ENCODE measurements around the gene TFCP2. TPM values are rescaled to one million over a fixed set of nuclear protein-coding genes. Genes with fewer than 3 reads are reported as not detected.

Gene TFCP2
- total RNA-seq, 1 experiment from 2014 or later: 52.6 TPM

- ChIA-PET CTCF (no interaction called here), POLR2A (no interaction called here)
- intact Hi-C loops (cut with micrococcal nuclease; ENCODE audit: unreplicated experiment): no loop called here
- no peak for DNase-seq
- no peak overlapping the region for H3K27ac Mint-ChIP-seq (ENCODE audit: unreplicated experiment)
- 0 out of 2 replicates have a peak, but pooled peaks cover 6% of the 10 kb centered on the region for H3K4me1 ChIP-seq
- H3K4me3 Mint-ChIP-seq (ENCODE audit: unreplicated experiment): no peak overlapping the region
- no peaks in the 10 kb centered on the region for H3K27me3 Mint-ChIP-seq (ENCODE audit: insufficient read depth, unreplicated experiment)
- no peaks in the 10 kb centered on the region for H3K9me3 Mint-ChIP-seq (ENCODE audit: unreplicated experiment)
- H3K36me3 ChIP-seq (ENCODE audit: control insufficient read depth, insufficient read depth, low read length): no peaks in the 10 kb centered on the region
- no peaks in the 10 kb centered on the region for H3K27me3 ChIP-seq (replicated peaks; ENCODE audit: control insufficient read depth, insufficient read depth, low read length)
- H3K36me3 Mint-ChIP-seq (ENCODE audit: insufficient read depth, unreplicated experiment): peaks cover 7% of the 10 kb centered on the region
- peaks cover 12% of the 10 kb centered on the region for H3K4me1 Mint-ChIP-seq (ENCODE audit: low read depth, unreplicated experiment)
- H3K9me3 ChIP-seq: no peaks in the 10 kb centered on the region
- BruUV-seq (replicated peaks): no TSS peak
- TF ChIP-seq CTCF (IDR thresholded peaks at IDR 0.05; ENCODE audit: insufficient read depth in 1 of 2, low read depth in 1 of 2, low read length in 1 of 2, severe bottlenecking in 1 of 2, unreplicated experiment in 1 of 2): no peak
- H3K4me3 ChIP-seq (ENCODE audit: low read depth, low read length): no peak overlapping the region
Measured at GRCh38 chr12:51162217-51162616, 10.7 kb downstream of the TFCP2 start.

GRCh38 chr12:51160814-51161459 is 12.0 kb downstream of the TFCP2 start:
- peaks cover 12% of the 10 kb centered on the region for H3K4me1 Mint-ChIP-seq (ENCODE audit: low read depth, unreplicated experiment)
- H3K36me3 ChIP-seq (ENCODE audit: control insufficient read depth, insufficient read depth, low read length): no peaks in the 10 kb centered on the region
- no peaks in the 10 kb centered on the region for H3K27me3 Mint-ChIP-seq (ENCODE audit: insufficient read depth, unreplicated experiment)
- intact Hi-C loops (cut with micrococcal nuclease; ENCODE audit: unreplicated experiment): no loop called here
- CTCF ChIA-PET: interaction anchor here (0.7 kb wide), 1 partner anchor 417 kb away, joined by 3 read pairs; no protein-coding TSS in a partner anchor
- 0 out of 2 replicates have a peak, but pooled peaks cover 6% of the 10 kb centered on the region for H3K4me1 ChIP-seq
- no peaks in the 10 kb centered on the region for H3K27me3 ChIP-seq (replicated peaks; ENCODE audit: control insufficient read depth, insufficient read depth, low read length)
- H3K4me3 ChIP-seq (ENCODE audit: low read depth, low read length): no peak overlapping the region
- DNase-seq: peak in 1 of 2 experiments; percentile 30
- no TSS peak for BruUV-seq (replicated peaks)
- H3K4me3 Mint-ChIP-seq (ENCODE audit: unreplicated experiment): no peak overlapping the region
- TF ChIP-seq CTCF (IDR thresholded peaks at IDR 0.05; ENCODE audit: insufficient read depth in 1 of 2, low read depth in 1 of 2, low read length in 1 of 2, severe bottlenecking in 1 of 2, unreplicated experiment in 1 of 2): no peak
- H3K9me3 ChIP-seq: no peaks in the 10 kb centered on the region
- POLR2A ChIA-PET: interaction anchor here (0.6 kb wide), 1 partner anchor 58 kb away, joined by 3 read pairs; no protein-coding TSS in a partner anchor
- H3K27ac Mint-ChIP-seq (ENCODE audit: unreplicated experiment): no peak overlapping the region
- no peaks in the 10 kb centered on the region for H3K9me3 Mint-ChIP-seq (ENCODE audit: unreplicated experiment)
- peaks cover 7% of the 10 kb centered on the region for H3K36me3 Mint-ChIP-seq (ENCODE audit: insufficient read depth, unreplicated experiment)

GRCh38 chr12:51156245-51156765 is 16.6 kb downstream of the TFCP2 start:
- H3K4me3 Mint-ChIP-seq (ENCODE audit: unreplicated experiment): no peak overlapping the region
- H3K27me3 Mint-ChIP-seq (ENCODE audit: insufficient read depth, unreplicated experiment): no peaks in the 10 kb centered on the region
- H3K27ac Mint-ChIP-seq (ENCODE audit: unreplicated experiment): no peak overlapping the region
- peaks cover 10% of the 10 kb centered on the region for H3K36me3 Mint-ChIP-seq (ENCODE audit: insufficient read depth, unreplicated experiment)
- POLR2A ChIA-PET: interaction anchor here (0.7 kb wide), 1 partner anchor 10 kb away, joined by 4 read pairs; no protein-coding TSS in a partner anchor
- CTCF ChIA-PET: no interaction called here
- Histone ChIP-seq H3K4me1 (0 out of 2 replicates have a peak, but pooled peaks cover 6% of the 10 kb centered on the region), H3K9me3 (no peaks in the 10 kb centered on the region), H3K36me3 (ENCODE audit: control insufficient read depth, insufficient read depth, low read length) (no peaks in the 10 kb centered on the region), H3K4me3 (ENCODE audit: low read depth, low read length) (no peak overlapping the region), H3K27me3 (replicated peaks; ENCODE audit: control insufficient read depth, insufficient read depth, low read length) (no peaks in the 10 kb centered on the region)
- peaks cover 5% of the 10 kb centered on the region for H3K4me1 Mint-ChIP-seq (ENCODE audit: low read depth, unreplicated experiment)
- intact Hi-C loops (cut with micrococcal nuclease; ENCODE audit: unreplicated experiment): no loop called here
- TF ChIP-seq CTCF (IDR thresholded peaks at IDR 0.05; ENCODE audit: insufficient read depth in 1 of 2, low read depth in 1 of 2, low read length in 1 of 2, severe bottlenecking in 1 of 2, unreplicated experiment in 1 of 2): no peak
- DNase-seq: no peak
- BruUV-seq (replicated peaks): no TSS peak
- H3K9me3 Mint-ChIP-seq (ENCODE audit: unreplicated experiment): no peaks in the 10 kb centered on the region
